ENCODE measurements around the gene TIGD7. TPM values are rescaled to one million over a fixed set of nuclear protein-coding genes. Genes with fewer than 3 reads are reported as not detected.

Gene TIGD7
- total RNA-seq, 1 donor from 2014 or later, result 2.2 TPM

- peak; percentile 95 for TF ChIP-seq POLR2AphosphoS5 (IDR thresholded peaks at IDR 0.05; ENCODE audit: insufficient read depth in 1 of 2, low read depth in 1 of 2)
- TF ChIP-seq, protein P1, sequence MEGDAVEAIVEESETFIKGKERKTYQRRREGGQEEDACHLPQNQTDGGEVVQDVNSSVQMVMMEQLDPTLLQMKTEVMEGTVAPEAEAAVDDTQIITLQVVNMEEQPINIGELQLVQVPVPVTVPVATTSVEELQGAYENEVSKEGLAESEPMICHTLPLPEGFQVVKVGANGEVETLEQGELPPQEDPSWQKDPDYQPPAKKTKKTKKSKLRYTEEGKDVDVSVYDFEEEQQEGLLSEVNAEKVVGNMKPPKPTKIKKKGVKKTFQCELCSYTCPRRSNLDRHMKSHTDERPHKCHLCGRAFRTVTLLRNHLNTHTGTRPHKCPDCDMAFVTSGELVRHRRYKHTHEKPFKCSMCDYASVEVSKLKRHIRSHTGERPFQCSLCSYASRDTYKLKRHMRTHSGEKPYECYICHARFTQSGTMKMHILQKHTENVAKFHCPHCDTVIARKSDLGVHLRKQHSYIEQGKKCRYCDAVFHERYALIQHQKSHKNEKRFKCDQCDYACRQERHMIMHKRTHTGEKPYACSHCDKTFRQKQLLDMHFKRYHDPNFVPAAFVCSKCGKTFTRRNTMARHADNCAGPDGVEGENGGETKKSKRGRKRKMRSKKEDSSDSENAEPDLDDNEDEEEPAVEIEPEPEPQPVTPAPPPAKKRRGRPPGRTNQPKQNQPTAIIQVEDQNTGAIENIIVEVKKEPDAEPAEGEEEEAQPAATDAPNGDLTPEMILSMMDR (IDR thresholded peaks at IDR 0.05), result no peak
- peak in 1 of 2 donors; percentile 23 for TF ChIP-seq POLR2A (IDR thresholded peaks at IDR 0.05)
- Histone ChIP-seq H3K36me3 (peaks cover 0 to 34% of the 10 kb centered on the region in 2 donors), H3K27ac (peak within 1 kb of the TSS; percentile 97), H3K4me3 (peak within 1 kb of the TSS; percentile 87 to 91), H3K27me3 (no peaks in the 10 kb centered on the region), H3K4me1 (peaks cover 29% of the 10 kb centered on the region), H3K9me3 (no peaks in the 10 kb centered on the region)
- peak; percentile 98 for DNase-seq (ENCODE audit: extremely low spot score in 2 of 2)
- intact Hi-C loops (cut with DNase I), result loop anchor here (2.0 kb wide), 1 partner anchor 18 kb away; no protein-coding TSS in a partner anchor
Measured at GRCh38 chr16:3282730-3283542, 22.3 kb downstream of the TIGD7 start, which contains the start of gene ZNF263. Gene ZNF263 (plus strand): TSS chr16:3283491. CDS start chr16:3283819, 328 bp downstream.

GRCh38 chr16:3282103-3282729, 23.0 kb downstream of the TIGD7 start:
- intact Hi-C loops (cut with DNase I), result loop anchor here (2.0 kb wide), 1 partner anchor 17 kb away; no protein-coding TSS in a partner anchor
- H3K27ac ChIP-seq, result peak overlapping the region; percentile 97
- H3K36me3 ChIP-seq, result peaks cover 0 to 27% of the 10 kb centered on the region in 2 donors
- peak overlapping the region; percentile 87 to 91 for H3K4me3 ChIP-seq
- H3K4me1 ChIP-seq, result peaks cover 29% of the 10 kb centered on the region
- no peaks in the 10 kb centered on the region for H3K27me3 ChIP-seq
- DNase-seq (ENCODE audit: extremely low spot score in 2 of 2), result no peak
- TF ChIP-seq POLR2A (IDR thresholded peaks at IDR 0.05) (no peak), POLR2AphosphoS5 (IDR thresholded peaks at IDR 0.05; ENCODE audit: insufficient read depth in 1 of 2, low read depth in 1 of 2) (no peak)
- TF ChIP-seq, protein P1 (IDR thresholded peaks at IDR 0.05), result no peak
- H3K9me3 ChIP-seq, result no peaks in the 10 kb centered on the region

- peaks cover 0 to 18% of the 10 kb centered on the region in 2 donors for H3K36me3 ChIP-seq
- no peaks in the 10 kb centered on the region for H3K27me3 ChIP-seq
- DNase-seq (ENCODE audit: extremely low spot score in 2 of 2), result no peak
- intact Hi-C loops (cut with DNase I), result no loop called here
- no peak overlapping the region for H3K4me3 ChIP-seq
- H3K27ac ChIP-seq, result no peak overlapping the region
- H3K4me1 ChIP-seq, result peaks cover 29% of the 10 kb centered on the region
- no peak for TF ChIP-seq POLR2AphosphoS5 (IDR thresholded peaks at IDR 0.05; ENCODE audit: insufficient read depth in 1 of 2, low read depth in 1 of 2)
- TF ChIP-seq POLR2A (IDR thresholded peaks at IDR 0.05), result no peak
- TF ChIP-seq, protein P1 (IDR thresholded peaks at IDR 0.05), result no peak
- H3K9me3 ChIP-seq, result no peaks in the 10 kb centered on the region
Measured at GRCh38 chr16:3281222-3281820, 23.9 kb downstream of the TIGD7 start.

- intact Hi-C loops (cut with DNase I), result loop anchor here (10.0 kb wide), 1 partner anchor 218 kb away; the partner anchor contains the start of gene C16orf90
Measured at GRCh38 chr16:3276679-3277078, 28.6 kb downstream of the TIGD7 start.

More at GRCh38 chr16:3276679-3277078, 28.6 kb downstream of the TIGD7 start:
- no peaks in the 10 kb centered on the region for H3K27me3 ChIP-seq
- H3K4me3 ChIP-seq, result no peak overlapping the region
- DNase-seq (ENCODE audit: extremely low spot score in 2 of 2), result no peak
- H3K9me3 ChIP-seq, result no peaks in the 10 kb centered on the region
- H3K4me1 ChIP-seq, result no peaks in the 10 kb centered on the region
- H3K27ac ChIP-seq, result no peak overlapping the region
- TF ChIP-seq POLR2A (IDR thresholded peaks at IDR 0.05), result no peak
- no peak for TF ChIP-seq POLR2AphosphoS5 (IDR thresholded peaks at IDR 0.05; ENCODE audit: insufficient read depth in 1 of 2, low read depth in 1 of 2)
- TF ChIP-seq, protein P1 (IDR thresholded peaks at IDR 0.05), result no peak
- no peaks in the 10 kb centered on the region for H3K36me3 ChIP-seq
